Skeletal muscle satellite cell (primary cell): Measurements from ENCODE around the gene FSTL4.

ENCODE experiments used
- H3K27me3 ChIP-seq: 2 replicates; pipeline ENCODE4 v1.7.0; 2013; ENCODE audit warnings: low read length; ENCODE audit not compliant: control insufficient read depth, insufficient read depth
- H3K36me3 ChIP-seq: 2 replicates; pipeline ENCODE4 v1.7.0; 2013; ENCODE audit warnings: mild to moderate bottlenecking, control low read depth, low read length; ENCODE audit not compliant: insufficient read depth
- H3K4me1 ChIP-seq: 2 replicates; pipeline ENCODE4 v1.7.0; 2013; ENCODE audit warnings: low read length; ENCODE audit not compliant: control insufficient read depth, insufficient read depth
- H3K4me2 ChIP-seq: 2 replicates; pipeline ENCODE4 v1.7.0; 2013; ENCODE audit warnings: mild to moderate bottlenecking, low read length
- H3K4me3 ChIP-seq: 2 replicates; pipeline ENCODE4 v1.7.0; 2013; ENCODE audit warnings: low read length
- H3K9ac ChIP-seq: 2 replicates; pipeline ENCODE4 v1.7.0; 2013; ENCODE audit warnings: mild to moderate bottlenecking, low read depth, low read length, moderate library complexity
- H3K9me3 ChIP-seq: replicated peaks from 2 replicates; pipeline ENCODE4 v1.7.0; 2013; ENCODE audit warnings: mild to moderate bottlenecking, control low read depth, low read length

FSTL4 gene

DNA sequence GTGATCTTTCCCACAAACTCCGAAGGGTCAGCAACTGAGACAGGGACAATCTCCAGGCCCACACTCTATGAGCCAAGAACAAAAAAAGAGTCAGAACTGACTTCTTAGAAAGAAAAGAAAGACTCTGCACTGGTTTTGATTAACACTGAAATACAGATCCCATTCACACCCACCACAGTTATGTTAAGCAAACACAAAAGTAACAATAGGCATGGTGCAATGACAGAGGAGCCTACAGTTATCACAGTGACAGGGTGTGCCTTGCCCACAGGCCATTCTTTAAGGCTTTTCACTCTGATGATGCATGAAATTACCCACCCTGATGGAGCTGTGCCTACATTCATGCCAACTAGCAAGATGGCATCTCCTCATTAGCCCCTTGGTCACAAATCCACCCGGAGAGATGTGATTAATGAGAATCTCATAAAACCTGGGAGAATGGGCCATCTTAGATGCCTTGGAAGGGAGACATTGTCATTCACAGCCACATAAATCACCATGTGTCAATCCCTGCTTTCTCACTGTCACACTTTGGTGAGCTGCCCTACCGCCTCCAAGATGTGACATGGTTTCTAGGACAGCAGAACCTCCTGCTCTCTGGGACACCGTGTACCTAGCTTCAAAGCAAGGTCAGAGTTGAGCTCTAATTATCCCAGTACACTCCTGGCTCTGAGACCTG, 27.6 kb upstream of the FSTL4 start:
- no peaks in the 10 kb centered on the region for H3K9me3 ChIP-seq
- no peak overlapping the region for H3K4me2 ChIP-seq
- H3K36me3 ChIP-seq = no peaks in the 10 kb centered on the region
- H3K9ac ChIP-seq = no peak overlapping the region
- no peak overlapping the region for H3K4me3 ChIP-seq
- no peaks in the 10 kb centered on the region for H3K4me1 ChIP-seq
- peaks cover 28% of the 10 kb centered on the region for H3K27me3 ChIP-seq

DNA sequence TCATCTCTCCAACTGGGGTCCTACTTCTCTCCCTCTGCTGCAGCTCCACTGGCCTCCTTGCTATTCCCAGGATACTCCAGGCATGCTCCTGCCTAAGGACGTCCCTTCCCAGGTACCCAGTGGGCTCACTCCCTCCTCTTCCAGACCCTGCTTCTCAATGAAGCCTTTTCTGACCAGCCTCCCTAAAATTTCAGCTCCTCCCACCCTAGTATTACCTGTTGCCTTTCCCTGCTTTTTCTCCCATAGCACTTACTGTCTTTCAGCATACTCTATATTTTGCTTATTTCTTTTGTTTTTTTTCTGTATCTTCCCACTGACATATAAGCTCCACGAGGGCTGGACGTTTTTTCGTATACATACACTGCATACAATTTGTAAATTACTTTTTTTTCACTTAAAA, 26.1 kb upstream of the FSTL4 start:
- Histone ChIP-seq H3K9ac (no peak overlapping the region), H3K4me2 (no peak overlapping the region), H3K36me3 (no peaks in the 10 kb centered on the region), H3K4me3 (no peak overlapping the region), H3K4me1 (no peaks in the 10 kb centered on the region), H3K27me3 (peaks cover 26% of the 10 kb centered on the region), H3K9me3 (no peaks in the 10 kb centered on the region)

DNA sequence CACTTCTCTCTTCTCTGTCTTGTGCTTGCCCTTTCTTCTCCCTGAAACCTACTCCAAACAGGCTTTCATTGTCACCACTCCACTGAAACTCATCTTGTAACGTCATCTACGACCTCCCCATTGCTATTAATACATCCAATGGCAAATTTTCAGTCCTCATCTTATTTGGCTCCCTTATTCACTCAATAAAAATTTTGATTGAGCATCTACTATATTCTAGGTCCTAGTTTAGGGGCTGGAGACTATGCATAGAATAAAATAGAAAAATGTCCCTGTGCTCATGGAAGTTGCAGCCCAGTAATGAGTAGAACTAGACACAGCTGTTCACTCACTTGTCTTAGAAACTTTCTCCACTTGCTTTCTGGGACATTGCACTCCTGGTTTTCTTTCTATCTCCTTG, 24.9 kb upstream of the FSTL4 start:
- H3K27me3 ChIP-seq = peaks cover 22% of the 10 kb centered on the region
- no peaks in the 10 kb centered on the region for H3K9me3 ChIP-seq
- no peaks in the 10 kb centered on the region for H3K4me1 ChIP-seq
- H3K4me2 ChIP-seq = no peak overlapping the region
- H3K4me3 ChIP-seq = no peak overlapping the region
- no peak overlapping the region for H3K9ac ChIP-seq
- H3K36me3 ChIP-seq = no peaks in the 10 kb centered on the region

DNA sequence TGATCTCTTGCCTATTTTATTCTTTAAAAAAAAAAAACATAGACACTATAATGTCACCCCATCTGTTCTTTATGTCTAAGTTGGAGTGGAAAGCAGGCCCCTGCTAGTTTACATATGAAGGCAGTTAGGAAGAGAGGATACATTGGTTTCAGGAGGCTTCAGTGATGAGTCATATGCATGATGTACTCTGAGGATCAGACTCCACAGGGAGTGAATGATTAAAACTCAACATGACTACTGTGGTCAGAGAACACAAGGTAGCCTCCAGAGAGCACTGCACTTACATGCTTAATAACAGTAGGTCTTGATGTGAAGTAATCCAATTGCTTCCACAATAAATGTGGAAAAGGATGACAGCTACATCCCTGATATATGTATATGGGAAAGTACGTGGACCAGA, 22.7 kb upstream of the FSTL4 start:
- Histone ChIP-seq H3K27me3 (peaks cover 15% of the 10 kb centered on the region), H3K4me2 (no peak overlapping the region), H3K36me3 (no peaks in the 10 kb centered on the region), H3K4me1 (no peaks in the 10 kb centered on the region), H3K9ac (no peak overlapping the region), H3K9me3 (no peaks in the 10 kb centered on the region), H3K4me3 (no peak overlapping the region)

DNA sequence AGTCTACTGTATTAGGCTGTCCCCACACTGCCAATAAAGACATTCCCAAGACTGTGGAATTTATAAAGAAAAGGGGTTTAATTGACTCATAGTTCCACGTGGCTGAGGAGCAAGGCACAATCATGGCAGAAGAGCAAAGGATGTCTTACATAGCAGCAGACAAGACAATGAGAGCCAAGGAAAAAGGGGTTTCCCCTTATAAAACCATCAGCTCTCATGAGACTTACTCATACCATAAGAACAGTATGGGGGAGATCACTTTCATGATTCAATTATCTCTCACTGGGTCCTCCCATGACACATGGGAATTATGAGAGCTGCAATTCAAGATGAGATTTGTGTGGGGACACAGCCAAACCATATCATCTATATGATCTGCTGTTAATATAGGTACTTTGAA, 14.8 kb upstream of the FSTL4 start:
- Histone ChIP-seq H3K4me2 (no peak overlapping the region), H3K4me3 (no peak overlapping the region), H3K9ac (no peak overlapping the region), H3K36me3 (no peaks in the 10 kb centered on the region), H3K27me3 (peaks cover 10% of the 10 kb centered on the region), H3K4me1 (no peaks in the 10 kb centered on the region), H3K9me3 (no peaks in the 10 kb centered on the region)

GRCh38 chr5:133624316-133624715, 12.0 kb upstream of the FSTL4 start:
- Histone ChIP-seq H3K4me3 (no peak overlapping the region), H3K4me2 (no peak overlapping the region), H3K4me1 (no peaks in the 10 kb centered on the region), H3K36me3 (no peaks in the 10 kb centered on the region), H3K27me3 (peaks cover 10% of the 10 kb centered on the region), H3K9ac (no peak overlapping the region), H3K9me3 (no peaks in the 10 kb centered on the region)

DNA sequence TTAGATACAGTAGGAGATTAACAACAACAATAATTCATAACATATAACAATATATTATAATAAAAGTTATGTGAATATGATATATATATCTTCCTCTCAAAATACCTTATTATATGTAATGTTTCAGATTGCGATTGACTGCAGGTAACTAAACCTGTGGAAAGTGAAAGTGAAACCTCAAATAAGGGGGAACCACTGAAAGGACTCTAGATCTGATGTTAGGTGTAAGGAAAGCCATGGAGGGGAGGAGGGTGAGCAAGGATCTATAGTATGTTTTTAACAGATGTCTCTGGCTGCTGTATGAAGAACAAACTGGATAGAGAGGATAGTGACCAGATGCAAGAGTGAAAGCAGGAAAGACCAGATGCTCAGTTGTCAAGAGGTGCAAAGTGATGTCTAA, 5.8 kb upstream of the FSTL4 start:
- no peak overlapping the region for H3K9ac ChIP-seq
- no peaks in the 10 kb centered on the region for H3K4me1 ChIP-seq
- H3K4me3 ChIP-seq = no peak overlapping the region
- H3K36me3 ChIP-seq = no peaks in the 10 kb centered on the region
- no peak overlapping the region for H3K4me2 ChIP-seq
- H3K9me3 ChIP-seq = no peaks in the 10 kb centered on the region
- peaks cover 47% of the 10 kb centered on the region for H3K27me3 ChIP-seq

DNA sequence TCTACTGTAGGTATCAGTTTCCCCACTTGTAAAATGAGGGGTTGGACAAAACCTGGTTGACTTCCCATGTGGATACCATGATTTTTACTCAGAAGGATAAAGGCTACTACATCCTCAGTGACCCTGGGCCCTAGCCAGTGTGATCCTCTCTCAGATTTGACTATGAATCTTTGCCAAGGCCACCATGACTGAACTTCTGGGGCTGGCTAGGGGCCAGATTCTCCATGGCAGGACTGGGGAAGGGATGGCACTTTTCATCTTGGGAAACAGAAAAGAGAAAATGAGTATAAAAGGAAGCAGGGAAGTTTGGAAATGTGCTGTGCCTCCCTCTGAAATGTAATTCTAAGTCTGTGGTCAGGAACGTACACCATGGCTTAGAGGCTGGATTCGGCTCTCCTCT, 1.4 kb upstream of the FSTL4 start:
- Histone ChIP-seq H3K36me3 (no peaks in the 10 kb centered on the region), H3K9me3 (no peaks in the 10 kb centered on the region), H3K27me3 (peaks cover 84% of the 10 kb centered on the region), H3K4me1 (peaks cover 6% of the 10 kb centered on the region), H3K4me3 (no peak overlapping the region), H3K9ac (no peak overlapping the region), H3K4me2 (no peak overlapping the region)

- Histone ChIP-seq H3K4me2 (no peak overlapping the region), H3K9ac (no peak overlapping the region), H3K9me3 (no peaks in the 10 kb centered on the region), H3K4me1 (peaks cover 6% of the 10 kb centered on the region), H3K36me3 (no peaks in the 10 kb centered on the region), H3K4me3 (no peak overlapping the region), H3K27me3 (peaks cover 85% of the 10 kb centered on the region)
Measured at GRCh38 chr5:133613184-133613583, 843 bp upstream of the FSTL4 start.

DNA sequence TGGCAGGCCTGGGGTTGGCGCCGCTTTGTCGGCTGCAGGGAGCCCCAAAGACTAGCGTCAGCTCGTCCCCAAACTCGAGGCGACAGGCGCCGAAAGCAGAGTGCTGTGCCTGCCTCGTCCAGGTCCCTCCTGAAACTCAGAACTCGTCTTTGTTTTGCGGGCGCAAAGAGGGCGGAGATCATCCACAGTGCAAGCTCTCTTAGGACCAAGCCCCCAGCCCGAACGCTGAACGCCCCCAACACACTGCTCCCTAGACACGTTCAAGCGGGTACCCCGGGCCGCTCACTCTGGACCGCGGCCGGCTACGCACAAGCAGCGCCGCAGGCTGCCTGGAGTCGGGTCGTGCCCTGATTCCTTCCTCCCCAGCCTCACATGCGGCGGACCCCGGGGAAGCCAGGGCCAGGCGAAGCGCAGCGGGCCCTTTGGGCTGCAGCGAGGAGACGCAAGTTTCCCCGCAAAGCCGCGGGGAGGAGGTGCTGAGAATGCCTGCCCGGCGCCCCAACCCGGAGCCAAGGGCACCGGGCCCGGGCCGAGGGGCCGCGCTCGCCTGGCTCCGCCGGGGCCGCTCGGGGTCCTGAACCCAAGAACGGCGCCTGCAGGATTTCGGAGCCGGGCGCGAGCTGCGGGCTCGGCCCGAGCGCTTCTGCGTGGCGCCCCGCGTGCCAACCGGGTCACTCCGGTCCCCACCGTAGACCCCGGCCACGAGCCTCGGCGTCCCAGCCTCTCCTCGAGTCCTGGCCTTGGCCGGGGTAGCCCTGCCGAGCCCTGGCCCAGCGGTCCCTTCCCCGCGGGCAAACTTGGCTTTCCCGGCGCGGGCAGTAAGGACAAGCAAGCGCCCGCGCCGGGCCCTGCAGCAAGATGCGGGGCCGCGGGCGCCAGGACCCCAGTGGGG, 738 bp downstream of the FSTL4 start:
- no peaks in the 10 kb centered on the region for H3K9me3 ChIP-seq
- H3K36me3 ChIP-seq = no peaks in the 10 kb centered on the region
- H3K27me3 ChIP-seq = peaks cover 86% of the 10 kb centered on the region
- H3K4me1 ChIP-seq = peaks cover 6% of the 10 kb centered on the region
- H3K4me3 ChIP-seq = peak overlapping the region; percentile 43
- H3K4me2 ChIP-seq = peak overlapping the region; percentile 65
- H3K9ac ChIP-seq = no peak overlapping the region

DNA sequence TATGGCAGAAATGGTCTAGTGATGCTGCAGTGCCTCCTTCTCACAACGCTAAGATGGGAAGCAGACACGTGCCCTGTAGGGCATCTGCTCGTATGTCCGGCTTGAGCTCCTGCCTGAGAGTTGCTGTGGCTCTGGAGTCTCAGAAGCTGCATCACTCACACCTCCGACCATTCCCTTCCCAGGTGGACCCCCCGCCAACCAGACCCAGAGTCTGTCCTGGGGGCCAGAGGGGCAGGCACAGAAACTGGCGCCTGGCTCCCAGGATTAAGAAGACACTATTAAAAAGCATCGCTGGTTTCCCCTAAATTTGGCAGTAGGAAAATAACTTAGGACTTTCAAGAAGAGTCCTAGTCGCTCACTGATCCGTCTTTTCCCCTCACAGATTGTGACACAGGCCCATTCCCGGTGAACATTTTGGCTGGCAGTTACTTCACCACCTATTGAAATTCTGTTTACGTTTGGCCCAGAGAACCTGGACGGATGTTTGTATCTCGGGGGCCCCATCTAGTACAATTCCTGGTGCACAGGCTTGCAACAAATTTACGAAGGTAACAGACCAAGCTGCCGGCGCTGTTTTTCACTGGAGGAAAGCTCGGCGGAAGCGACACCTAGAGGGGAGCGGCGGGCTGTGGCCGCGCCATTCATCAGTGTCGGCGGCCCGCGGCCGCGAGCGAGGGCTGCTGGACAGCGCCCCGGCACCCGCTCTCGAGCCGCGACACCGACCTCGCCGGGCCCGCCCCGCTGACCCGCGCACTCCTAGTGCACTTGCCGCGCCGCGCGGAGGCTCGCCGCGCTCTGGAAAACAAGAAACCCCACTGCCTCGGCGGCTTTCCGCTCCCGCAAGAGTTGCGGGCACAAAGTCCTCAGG, 1.6 kb downstream of the FSTL4 start:
- peaks cover 84% of the 10 kb centered on the region for H3K27me3 ChIP-seq
- no peaks in the 10 kb centered on the region for H3K9me3 ChIP-seq
- no peaks in the 10 kb centered on the region for H3K36me3 ChIP-seq
- peaks cover 6% of the 10 kb centered on the region for H3K4me1 ChIP-seq
- peak overlapping the region; percentile 43 for H3K4me3 ChIP-seq
- peak overlapping the region; percentile 65 for H3K4me2 ChIP-seq
- H3K9ac ChIP-seq = no peak overlapping the region
